HG03045 (cell line): ENCODE results near the gene ESYT2.
A peak's percentile ranks its signal among the peaks of the same experiment; 100 is the strongest.
"Not testable (repeated sequence)": the region's sequence is repeated elsewhere in the genome, so short reads cannot be mapped to it uniquely, and the experiment has no call there.

Experiments
- ATAC-seq: cut with Tn5 transposase; IDR thresholded peaks from one replicate; pipeline ENCODE4 v1.9.1; 2021; ENCODE audit warnings: mild to moderate bottlenecking, moderate library complexity; ENCODE audit not compliant: unreplicated experiment

The ESYT2 gene

GRCh38 chr7:158728911-158729645 is 100.2 kb downstream of the ESYT2 start:
- ATAC-seq = no peak

GRCh38 chr7:158727690-158728089 is 101.6 kb downstream of the ESYT2 start:
- no peak for ATAC-seq

GRCh38 chr7:158726277-158726807 is 103.0 kb downstream of the ESYT2 start:
- no peak for ATAC-seq

- no peak for ATAC-seq
Observed at GRCh38 chr7:158725506-158725800, 103.9 kb downstream of the ESYT2 start.

- no peak for ATAC-seq
Observed at GRCh38 chr7:158724658-158725505, 104.4 kb downstream of the ESYT2 start.

GRCh38 chr7:158723714-158724385 is 105.5 kb downstream of the ESYT2 start:
- ATAC-seq = no peak

- ATAC-seq = no peak
Observed at GRCh38 chr7:158723266-158723665, 106.0 kb downstream of the ESYT2 start.

- no peak for ATAC-seq
Observed at GRCh38 chr7:158722574-158723237, 106.6 kb downstream of the ESYT2 start.

- ATAC-seq = no peak
Observed at GRCh38 chr7:158720112-158720511, 109.2 kb downstream of the ESYT2 start.

- ATAC-seq = no peak
Observed at GRCh38 chr7:158716802-158717201, 112.5 kb downstream of the ESYT2 start.

GRCh38 chr7:158710651-158711102 is 118.6 kb downstream of the ESYT2 start:
- no peak for ATAC-seq

GRCh38 chr7:158707610-158708009 is 121.7 kb downstream of the ESYT2 start:
- ATAC-seq = no peak

- ATAC-seq = no peak
Observed at GRCh38 chr7:158706710-158707590, 122.4 kb downstream of the ESYT2 start.

- no peak for ATAC-seq
Observed at GRCh38 chr7:158706273-158706704, 123.0 kb downstream of the ESYT2 start.

GRCh38 chr7:158705234-158705850 is 124.0 kb downstream of the ESYT2 start:
- no peak for ATAC-seq

GRCh38 chr7:158704524-158705233 is 124.6 kb downstream of the ESYT2 start, which contains the start of gene NCAPG2:
NCAPG2 (minus strand) TSS chr7:158704804; CDS start chr7:158701899, 2,905 bp downstream.
- peak; percentile 97 for ATAC-seq

- ATAC-seq = not testable (repeated sequence)
Observed at GRCh38 chr7:158703679-158704523, 125.4 kb downstream of the ESYT2 start.

GRCh38 chr7:158702944-158703343 is 126.4 kb downstream of the ESYT2 start:
- ATAC-seq = no peak
